HL-60 (cell line): ENCODE data around the gene TMC8.

Experiments used
- DNase-seq, 2 experiments: peaks; one replicate each; pipeline ENCODE4 v3.0.0-alpha.2; 2010 to 2020; ENCODE audit warnings: low read depth in 1 of 2, low spot score in 1 of 2
- H3K27ac ChIP-seq: fragments of 250-450 bp; sonication (Bioruptor Pico); replicated peaks from 2 replicates; pipeline ENCODE4 v1.5.1; 2020; ENCODE audit warnings: mild to moderate bottlenecking, moderate library complexity
- H3K27me3 ChIP-seq: fragments of 250-450 bp; sonication (Bioruptor Pico); 2 replicates; pipeline ENCODE4 v1.5.1; 2021; ENCODE audit warnings: mild to moderate bottlenecking, moderate library complexity; ENCODE audit not compliant: insufficient read depth, poor library complexity, severe bottlenecking
- H3K4me3 ChIP-seq: replicated peaks from 2 replicates; pipeline ENCODE4 v1.5.1; 2011; ENCODE audit warnings: mild to moderate bottlenecking, control low read depth, low read length; ENCODE audit not compliant: insufficient read depth
- GABPA ChIP-seq: IDR thresholded peaks from 2 replicates; pipeline ENCODE4 v1.6.1; 2012; ENCODE audit warnings: low read depth
- POLR2AphosphoS5 ChIP-seq: IDR thresholded peaks from 2 replicates; pipeline ENCODE4 v1.6.1; 2012; ENCODE audit warnings: low read depth
- SPI1 ChIP-seq: IDR thresholded peaks from 2 replicates; pipeline ENCODE4 v1.6.1; 2012; ENCODE audit warnings: low read depth, mild to moderate bottlenecking, borderline replicate concordance
- TF ChIP-seq, protein P1 (sequence below): IDR thresholded peaks from 2 replicates; pipeline ENCODE4 v1.6.1; 2012; ENCODE audit warnings: low read depth; ENCODE audit not compliant: insufficient replicate concordance
- TF ChIP-seq, protein P2 (sequence below): IDR thresholded peaks from one replicate; pipeline ENCODE4 v1.5.1; 2011; ENCODE audit warnings: low read length, control low read depth, inconsistent platforms; ENCODE audit not compliant: insufficient read depth

TMC8 gene

DNA sequence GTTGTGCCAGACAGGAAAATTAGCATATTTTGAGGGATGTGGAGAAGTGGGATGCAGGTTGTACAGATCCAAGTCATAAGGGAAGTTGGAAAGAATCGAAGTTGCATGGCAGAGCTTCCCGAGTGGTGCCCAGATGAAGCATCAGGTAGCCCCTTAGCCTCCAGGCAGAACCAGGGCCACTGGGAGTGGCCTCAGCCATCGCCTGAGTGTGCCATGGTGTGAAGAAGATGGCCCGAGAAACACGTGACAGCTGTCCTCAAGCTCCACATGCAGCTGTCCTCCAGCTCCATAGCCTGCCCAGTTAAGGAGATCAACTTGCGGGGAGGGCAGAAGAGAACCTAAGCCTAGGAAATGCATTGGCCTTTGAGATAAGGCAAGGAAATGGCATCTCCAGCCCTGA, 35.5 kb upstream of the TMC8 start:
- Histone ChIP-seq H3K27me3 (no peaks in the 10 kb centered on the region), H3K27ac (no peak overlapping the region), H3K4me3 (no peak overlapping the region)
- TF ChIP-seq, protein P1, sequence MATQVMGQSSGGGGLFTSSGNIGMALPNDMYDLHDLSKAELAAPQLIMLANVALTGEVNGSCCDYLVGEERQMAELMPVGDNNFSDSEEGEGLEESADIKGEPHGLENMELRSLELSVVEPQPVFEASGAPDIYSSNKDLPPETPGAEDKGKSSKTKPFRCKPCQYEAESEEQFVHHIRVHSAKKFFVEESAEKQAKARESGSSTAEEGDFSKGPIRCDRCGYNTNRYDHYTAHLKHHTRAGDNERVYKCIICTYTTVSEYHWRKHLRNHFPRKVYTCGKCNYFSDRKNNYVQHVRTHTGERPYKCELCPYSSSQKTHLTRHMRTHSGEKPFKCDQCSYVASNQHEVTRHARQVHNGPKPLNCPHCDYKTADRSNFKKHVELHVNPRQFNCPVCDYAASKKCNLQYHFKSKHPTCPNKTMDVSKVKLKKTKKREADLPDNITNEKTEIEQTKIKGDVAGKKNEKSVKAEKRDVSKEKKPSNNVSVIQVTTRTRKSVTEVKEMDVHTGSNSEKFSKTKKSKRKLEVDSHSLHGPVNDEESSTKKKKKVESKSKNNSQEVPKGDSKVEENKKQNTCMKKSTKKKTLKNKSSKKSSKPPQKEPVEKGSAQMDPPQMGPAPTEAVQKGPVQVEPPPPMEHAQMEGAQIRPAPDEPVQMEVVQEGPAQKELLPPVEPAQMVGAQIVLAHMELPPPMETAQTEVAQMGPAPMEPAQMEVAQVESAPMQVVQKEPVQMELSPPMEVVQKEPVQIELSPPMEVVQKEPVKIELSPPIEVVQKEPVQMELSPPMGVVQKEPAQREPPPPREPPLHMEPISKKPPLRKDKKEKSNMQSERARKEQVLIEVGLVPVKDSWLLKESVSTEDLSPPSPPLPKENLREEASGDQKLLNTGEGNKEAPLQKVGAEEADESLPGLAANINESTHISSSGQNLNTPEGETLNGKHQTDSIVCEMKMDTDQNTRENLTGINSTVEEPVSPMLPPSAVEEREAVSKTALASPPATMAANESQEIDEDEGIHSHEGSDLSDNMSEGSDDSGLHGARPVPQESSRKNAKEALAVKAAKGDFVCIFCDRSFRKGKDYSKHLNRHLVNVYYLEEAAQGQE = no peak
- TF ChIP-seq GABPA (no peak), SPI1 (no peak), POLR2AphosphoS5 (no peak)
- TF ChIP-seq, protein P2, sequence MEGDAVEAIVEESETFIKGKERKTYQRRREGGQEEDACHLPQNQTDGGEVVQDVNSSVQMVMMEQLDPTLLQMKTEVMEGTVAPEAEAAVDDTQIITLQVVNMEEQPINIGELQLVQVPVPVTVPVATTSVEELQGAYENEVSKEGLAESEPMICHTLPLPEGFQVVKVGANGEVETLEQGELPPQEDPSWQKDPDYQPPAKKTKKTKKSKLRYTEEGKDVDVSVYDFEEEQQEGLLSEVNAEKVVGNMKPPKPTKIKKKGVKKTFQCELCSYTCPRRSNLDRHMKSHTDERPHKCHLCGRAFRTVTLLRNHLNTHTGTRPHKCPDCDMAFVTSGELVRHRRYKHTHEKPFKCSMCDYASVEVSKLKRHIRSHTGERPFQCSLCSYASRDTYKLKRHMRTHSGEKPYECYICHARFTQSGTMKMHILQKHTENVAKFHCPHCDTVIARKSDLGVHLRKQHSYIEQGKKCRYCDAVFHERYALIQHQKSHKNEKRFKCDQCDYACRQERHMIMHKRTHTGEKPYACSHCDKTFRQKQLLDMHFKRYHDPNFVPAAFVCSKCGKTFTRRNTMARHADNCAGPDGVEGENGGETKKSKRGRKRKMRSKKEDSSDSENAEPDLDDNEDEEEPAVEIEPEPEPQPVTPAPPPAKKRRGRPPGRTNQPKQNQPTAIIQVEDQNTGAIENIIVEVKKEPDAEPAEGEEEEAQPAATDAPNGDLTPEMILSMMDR = no peak
- DNase-seq = no peak

GRCh38 chr17:78096093-78096492, 34.5 kb upstream of the TMC8 start:
- Histone ChIP-seq H3K27me3 (no peaks in the 10 kb centered on the region), H3K27ac (no peak overlapping the region), H3K4me3 (no peak overlapping the region)
- no peak for DNase-seq
- TF ChIP-seq POLR2AphosphoS5 (no peak), GABPA (no peak)
- TF ChIP-seq, protein P1 = no peak

- no peak for DNase-seq
- no peaks in the 10 kb centered on the region for H3K27me3 ChIP-seq
- H3K27ac ChIP-seq = no peak overlapping the region
- TF ChIP-seq, protein P2 = no peak
- TF ChIP-seq, protein P1 = no peak
- TF ChIP-seq GABPA = no peak
- TF ChIP-seq SPI1 = no peak
- no peak for TF ChIP-seq POLR2AphosphoS5
- H3K4me3 ChIP-seq = no peak overlapping the region
Measured at GRCh38 chr17:78101112-78101511, 29.5 kb upstream of the TMC8 start.

- Histone ChIP-seq H3K4me3 (no peak overlapping the region), H3K27ac (no peak overlapping the region), H3K27me3 (no peaks in the 10 kb centered on the region)
- TF ChIP-seq POLR2AphosphoS5 = no peak
- no peak for DNase-seq
Measured at GRCh38 chr17:78101542-78101941, 29.0 kb upstream of the TMC8 start.
